Skeletal muscle tissue (tissue), 4 donors: ENCODE results near the gene CTAG2. TPM values are rescaled to one million over a fixed set of nuclear protein-coding genes. Genes with fewer than 3 reads are reported as not detected.
"Not testable (repeated sequence)": the region's sequence is repeated elsewhere in the genome, so short reads cannot be mapped to it uniquely, and the experiment has no call there.

Experiments
- H3K27ac ChIP-seq: one replicate; pipeline ENCODE4 v1.7.0; 2013; ENCODE audit warnings: mild to moderate bottlenecking, low read depth, low read length, inconsistent platforms
- H3K27me3 ChIP-seq, 3 donors: one replicate each; pipeline ENCODE4 v1.7.0; 2013; ENCODE audit warnings: low read length in 3 of 3; ENCODE audit not compliant: control insufficient read depth in 3 of 3, insufficient read depth in 3 of 3
- H3K36me3 ChIP-seq, 3 donors: one replicate each; pipeline ENCODE4 v1.7.0; 2013; ENCODE audit warnings: low read length in 3 of 3; ENCODE audit not compliant: control insufficient read depth in 3 of 3, insufficient read depth in 3 of 3
- H3K4me1 ChIP-seq, 3 donors: one replicate each; pipeline ENCODE4 v1.7.0; 2013; ENCODE audit warnings: low read length in 3 of 3, mild to moderate bottlenecking in 3 of 3; ENCODE audit not compliant: control insufficient read depth in 3 of 3, insufficient read depth in 3 of 3
- H3K4me3 ChIP-seq, 3 donors: one replicate each; pipeline ENCODE4 v1.7.0; 2013; ENCODE audit warnings: low read length in 3 of 3
- H3K9ac ChIP-seq, 3 donors: one replicate each; pipeline ENCODE4 v1.7.0; 2013; ENCODE audit warnings: low read length in 3 of 3, mild to moderate bottlenecking in 3 of 3, moderate library complexity in 2 of 3, low read depth in 1 of 3
- H3K9me3 ChIP-seq, 3 donors: one replicate each; pipeline ENCODE4 v1.7.0; 2013; ENCODE audit warnings: low read length in 3 of 3; ENCODE audit not compliant: control insufficient read depth in 3 of 3
- total RNA-seq: library from RNA; depleted of rRNA; stranded (reverse); fragments of >200 nt; gene quantifications from one replicate; pipeline ENCODE4 v1.2.3, GENCODE V29; 2014
- donor health status: Osteomylitis.

Gene CTAG2
- total RNA-seq, 1 donor from 2014 or later = not detected

DNA sequence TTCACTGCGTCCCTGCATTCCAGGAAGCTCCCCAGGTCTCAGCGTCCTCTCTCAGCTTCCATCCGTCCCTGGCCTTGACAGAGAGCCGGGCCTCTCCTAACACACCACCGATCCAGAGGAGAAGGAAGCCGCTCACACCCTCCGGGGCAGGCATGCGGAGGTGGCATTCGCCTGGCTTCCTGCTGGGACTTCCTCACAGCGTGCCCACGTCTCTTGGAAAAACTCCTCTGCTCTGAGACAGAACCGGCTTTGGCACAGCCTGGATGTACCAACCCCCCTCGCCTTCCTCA lies 3.2 kb downstream of the CTAG2 start:
- no peak overlapping the region for H3K9ac ChIP-seq
- H3K4me3 ChIP-seq = no peak overlapping the region
- no peak overlapping the region for H3K27ac ChIP-seq
- H3K36me3 ChIP-seq = no peaks in the 10 kb centered on the region
- H3K4me1 ChIP-seq = no peaks in the 10 kb centered on the region
- no peaks in the 10 kb centered on the region for H3K27me3 ChIP-seq
- no peaks in the 10 kb centered on the region for H3K9me3 ChIP-seq

DNA sequence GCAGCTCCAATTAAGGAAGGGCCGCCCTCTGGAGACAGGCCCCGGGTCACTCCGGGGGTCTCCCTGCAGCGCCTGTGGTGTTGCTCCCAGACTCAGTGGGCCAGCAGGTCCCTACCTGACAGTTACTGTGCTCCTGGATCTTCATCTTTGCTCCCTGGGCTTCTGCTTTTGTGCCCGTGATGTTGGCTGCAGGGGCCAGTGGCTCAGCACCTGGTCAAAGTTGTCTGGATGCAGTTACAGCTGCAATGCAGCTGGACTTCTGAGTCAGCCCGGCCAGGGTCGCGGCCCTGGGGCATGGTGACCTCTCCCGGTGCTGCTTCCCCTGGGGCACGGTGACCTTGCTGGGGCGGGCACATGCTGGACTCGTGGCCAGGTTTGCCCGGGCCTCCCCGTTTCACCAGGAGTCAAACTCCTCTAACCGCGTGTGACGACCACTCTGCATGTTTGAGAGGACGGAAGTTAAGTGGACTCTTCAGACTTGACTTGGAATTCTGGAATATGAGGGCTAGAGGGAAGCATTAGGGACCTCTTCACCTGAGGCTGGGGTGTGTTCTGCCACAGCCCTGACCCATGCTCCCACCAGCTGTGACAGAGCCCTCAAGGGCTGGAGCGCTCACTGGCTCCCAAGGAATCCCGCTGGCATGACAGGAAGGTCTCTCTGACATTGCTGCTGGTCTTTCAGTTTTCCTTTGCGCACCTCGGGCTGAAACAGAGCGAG lies 3.7 kb downstream of the CTAG2 start:
- Histone ChIP-seq H3K4me1 (no peaks in the 10 kb centered on the region), H3K27me3 (no peaks in the 10 kb centered on the region), H3K36me3 (no peaks in the 10 kb centered on the region), H3K9ac (no peak overlapping the region), H3K27ac (no peak overlapping the region), H3K9me3 (no peaks in the 10 kb centered on the region), H3K4me3 (no peak overlapping the region)

DNA sequence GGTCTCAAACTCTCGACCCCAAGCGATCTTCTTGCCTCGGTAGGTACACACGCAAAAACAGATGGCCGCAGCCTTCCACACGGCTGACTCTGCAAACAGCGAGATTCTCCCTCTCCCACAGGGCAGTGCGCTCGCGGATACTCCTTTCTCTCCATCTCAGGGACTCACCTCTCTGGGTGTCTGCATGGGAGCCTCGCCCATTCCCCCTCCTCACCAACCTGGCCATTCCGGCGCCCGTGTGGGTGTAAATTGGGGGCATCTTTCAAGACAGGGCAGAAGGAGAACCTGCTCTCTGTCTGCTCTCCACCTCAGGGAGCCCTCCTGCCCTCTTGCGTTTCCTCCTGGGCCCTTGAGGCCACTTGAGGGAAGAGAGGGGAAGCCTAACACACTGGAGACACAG lies 4.4 kb downstream of the CTAG2 start:
- no peaks in the 10 kb centered on the region for H3K4me1 ChIP-seq
- H3K9ac ChIP-seq = no peak overlapping the region
- H3K36me3 ChIP-seq = no peaks in the 10 kb centered on the region
- H3K9me3 ChIP-seq = no peaks in the 10 kb centered on the region
- no peaks in the 10 kb centered on the region for H3K27me3 ChIP-seq
- H3K27ac ChIP-seq = no peak overlapping the region
- no peak overlapping the region for H3K4me3 ChIP-seq

DNA sequence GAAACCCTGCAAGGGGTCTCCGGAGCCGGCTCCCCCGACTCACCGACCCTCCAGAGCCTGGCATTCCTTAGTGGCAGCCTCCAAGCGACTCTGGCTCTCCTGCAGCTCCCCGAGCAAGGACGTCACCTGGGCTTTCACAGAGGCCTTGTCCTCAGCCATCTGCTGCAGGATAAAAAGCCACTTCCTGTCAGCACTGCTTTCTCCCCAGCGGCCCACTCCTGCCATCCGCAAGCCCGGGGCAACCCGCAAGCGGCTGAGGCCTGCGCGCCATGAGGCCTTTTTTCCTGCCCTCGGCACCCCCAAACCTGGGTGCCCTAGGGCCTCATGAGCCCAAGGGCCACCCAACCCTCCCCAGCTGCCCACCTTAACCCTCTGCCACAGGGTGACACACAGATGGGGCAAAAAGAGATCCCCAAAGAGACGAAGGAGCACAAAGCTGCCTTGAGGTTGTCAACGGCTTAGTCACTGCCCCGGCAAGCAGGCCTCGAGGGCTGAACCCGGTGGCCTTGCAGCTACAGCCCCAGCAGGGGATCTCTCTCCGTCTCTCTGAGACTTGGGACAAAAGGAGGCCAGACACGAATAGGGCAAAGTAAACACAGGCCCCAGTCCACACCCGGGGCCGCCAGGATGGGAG lies 7.5 kb downstream of the CTAG2 start:
- H3K9me3 ChIP-seq, H3K9ac ChIP-seq, H3K27me3 ChIP-seq, H3K4me1 ChIP-seq, H3K36me3 ChIP-seq, H3K27ac ChIP-seq, H3K4me3 ChIP-seq: not testable (repeated sequence)

DNA sequence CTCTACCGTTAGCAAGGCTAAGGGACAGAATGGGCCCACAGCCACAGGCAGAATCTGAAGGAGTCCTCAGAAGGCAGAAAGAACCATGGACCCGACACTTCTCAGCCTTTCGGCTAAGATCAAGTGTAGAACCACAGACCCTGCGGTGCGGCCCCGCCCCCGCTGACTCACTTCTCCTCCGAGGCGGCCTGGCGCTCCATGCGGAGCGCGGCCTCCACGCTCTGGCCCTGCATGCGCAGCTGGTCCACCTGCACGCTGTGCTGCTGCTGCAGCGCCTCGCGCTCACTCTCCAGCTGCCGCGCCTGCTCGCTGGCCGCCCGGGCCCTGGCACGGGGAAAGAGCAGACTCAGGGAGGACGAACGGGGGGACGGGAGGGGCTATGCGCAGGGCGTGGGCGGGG lies 9.7 kb downstream of the CTAG2 start:
- H3K4me1 ChIP-seq, H3K27ac ChIP-seq, H3K9me3 ChIP-seq, H3K36me3 ChIP-seq, H3K27me3 ChIP-seq, H3K9ac ChIP-seq, H3K4me3 ChIP-seq: not testable (repeated sequence)

DNA sequence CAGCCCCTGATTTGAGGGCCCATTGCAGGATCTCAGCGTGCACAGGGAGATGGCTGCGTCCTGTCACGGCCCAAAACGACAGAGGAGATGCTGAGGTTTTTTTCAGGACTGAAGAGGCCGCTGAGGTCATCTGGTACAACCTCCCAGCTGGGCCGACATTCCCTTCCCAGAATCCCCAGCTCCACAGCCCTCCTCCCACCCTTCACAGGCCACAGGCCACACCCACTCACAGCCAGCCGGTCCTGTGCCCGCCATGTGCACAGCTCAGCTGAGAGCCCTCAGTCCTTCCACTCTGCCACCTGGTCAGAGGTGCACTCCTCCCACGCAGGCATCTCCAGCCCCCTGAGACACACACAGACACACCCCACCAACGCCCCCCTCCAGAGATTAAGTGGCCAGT lies 11.6 kb downstream of the CTAG2 start:
- not testable (repeated sequence) for H3K27ac ChIP-seq, H3K27me3 ChIP-seq, H3K9ac ChIP-seq, H3K9me3 ChIP-seq, H3K36me3 ChIP-seq, H3K4me3 ChIP-seq, H3K4me1 ChIP-seq

DNA sequence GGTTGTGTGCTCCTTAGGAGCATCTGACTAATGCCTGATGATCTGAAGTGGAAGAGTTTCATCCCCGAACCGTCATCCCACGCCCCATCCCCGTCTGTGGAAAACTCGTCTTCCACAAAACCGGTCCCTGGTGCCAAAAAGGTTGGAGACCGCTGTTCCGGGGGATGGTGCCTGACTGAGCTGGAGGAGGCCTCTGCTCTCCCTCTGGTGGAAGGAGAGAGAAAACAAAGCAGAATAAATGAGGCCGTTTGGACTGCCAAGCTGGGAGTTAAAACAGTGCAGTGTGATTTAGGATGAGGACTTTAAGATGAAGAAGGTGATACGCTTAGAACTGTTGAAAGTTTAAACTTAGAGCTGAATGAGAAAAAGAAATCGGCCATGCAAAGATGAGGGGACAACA lies 19.7 kb downstream of the CTAG2 start:
- not testable (repeated sequence) for H3K4me1 ChIP-seq

DNA sequence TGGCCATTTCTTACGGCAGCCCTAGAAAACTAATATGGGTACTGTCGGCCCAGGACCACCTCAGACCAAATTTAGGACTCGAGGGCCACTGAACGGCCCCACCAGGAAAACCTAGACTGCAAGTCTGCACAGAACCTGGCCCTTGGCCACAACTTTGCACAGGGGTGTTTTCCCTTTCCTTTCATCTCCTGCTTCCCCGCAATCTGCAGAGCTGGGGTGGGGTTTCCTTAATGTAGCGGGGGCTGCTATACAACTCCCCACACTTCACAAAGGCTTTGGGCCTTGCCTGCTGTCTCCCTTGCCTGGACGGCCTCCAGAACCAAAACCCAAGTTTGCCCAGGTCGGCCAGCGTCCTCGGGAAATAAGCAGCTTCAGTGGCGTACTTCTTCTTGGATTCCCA lies 22.4 kb downstream of the CTAG2 start:
- not testable (repeated sequence) for H3K36me3 ChIP-seq, H3K27me3 ChIP-seq, H3K9me3 ChIP-seq, H3K27ac ChIP-seq, H3K4me1 ChIP-seq, H3K4me3 ChIP-seq, H3K9ac ChIP-seq

More for the DNA sequence above, 19.7 kb downstream of the CTAG2 start:
- not testable (repeated sequence) for H3K36me3 ChIP-seq, H3K9me3 ChIP-seq, H3K9ac ChIP-seq, H3K27me3 ChIP-seq, H3K27ac ChIP-seq, H3K4me3 ChIP-seq

DNA sequence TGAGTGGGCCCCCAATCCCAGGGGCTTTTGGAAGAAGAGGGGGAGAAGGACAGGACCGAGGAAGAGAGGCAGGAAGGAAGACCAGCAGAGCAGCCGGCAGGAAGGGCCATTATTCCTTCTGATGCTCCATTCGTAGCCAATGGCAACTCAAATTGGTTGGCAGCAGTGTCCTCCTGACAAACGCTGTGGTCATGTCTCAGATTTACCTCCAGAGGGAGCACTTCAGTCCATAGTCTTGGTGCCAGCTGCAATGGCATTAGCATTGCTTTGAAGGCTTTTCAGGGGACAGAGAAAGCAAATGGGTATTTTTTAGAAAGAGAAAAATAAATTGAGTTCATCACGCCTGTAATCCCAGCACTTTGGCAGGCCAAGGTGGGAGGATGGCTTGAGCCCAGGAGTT lies 24.4 kb downstream of the CTAG2 start:
- not testable (repeated sequence) for H3K9me3 ChIP-seq, H3K4me3 ChIP-seq, H3K9ac ChIP-seq, H3K36me3 ChIP-seq, H3K27ac ChIP-seq, H3K27me3 ChIP-seq, H3K4me1 ChIP-seq

DNA sequence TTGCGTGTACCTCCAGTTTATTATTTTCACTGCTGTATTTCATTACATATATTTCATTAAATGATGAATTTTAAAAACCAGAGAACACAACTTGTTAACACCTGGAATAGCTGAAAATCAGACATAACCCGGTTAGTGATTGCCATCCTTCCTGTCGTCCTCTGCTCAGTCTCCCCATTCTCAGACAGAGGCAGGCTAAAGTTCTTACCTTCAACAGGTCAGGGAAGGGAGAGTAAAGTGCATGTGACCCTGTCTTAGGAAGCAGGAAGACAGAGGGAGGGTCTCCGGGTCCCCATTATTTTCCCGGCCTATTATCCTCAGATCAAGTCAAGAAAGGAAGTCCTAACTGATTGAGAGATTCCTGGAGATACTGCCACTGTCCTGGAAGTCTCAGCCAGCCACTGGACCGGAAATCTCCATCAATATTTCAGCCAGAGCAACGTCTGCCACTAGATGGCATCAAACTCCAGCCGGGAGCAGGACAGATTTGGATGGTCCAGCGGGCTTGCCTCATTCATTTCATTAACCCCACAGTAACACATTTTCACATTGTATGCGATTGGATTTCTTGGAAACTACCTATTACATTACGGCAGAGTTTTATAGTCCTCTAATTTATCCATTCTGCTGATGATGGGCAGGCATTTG lies 32.5 kb downstream of the CTAG2 start:
- H3K4me3 ChIP-seq, H3K9ac ChIP-seq, H3K27me3 ChIP-seq, H3K27ac ChIP-seq, H3K36me3 ChIP-seq, H3K4me1 ChIP-seq, H3K9me3 ChIP-seq: not testable (repeated sequence)
